CD4-positive, alpha-beta T cell treated with Interleukin-15 for 1 hour (primary cell): ENCODE data around the gene UVSSA.
"Not testable (repeated sequence)": the region's sequence is repeated elsewhere in the genome, so short reads cannot be mapped to it uniquely, and the experiment has no call there.

Experiments
- DNase-seq: peaks from one replicate; pipeline ENCODE4 v3.0.0-alpha.2; 2020

The UVSSA gene

DNA sequence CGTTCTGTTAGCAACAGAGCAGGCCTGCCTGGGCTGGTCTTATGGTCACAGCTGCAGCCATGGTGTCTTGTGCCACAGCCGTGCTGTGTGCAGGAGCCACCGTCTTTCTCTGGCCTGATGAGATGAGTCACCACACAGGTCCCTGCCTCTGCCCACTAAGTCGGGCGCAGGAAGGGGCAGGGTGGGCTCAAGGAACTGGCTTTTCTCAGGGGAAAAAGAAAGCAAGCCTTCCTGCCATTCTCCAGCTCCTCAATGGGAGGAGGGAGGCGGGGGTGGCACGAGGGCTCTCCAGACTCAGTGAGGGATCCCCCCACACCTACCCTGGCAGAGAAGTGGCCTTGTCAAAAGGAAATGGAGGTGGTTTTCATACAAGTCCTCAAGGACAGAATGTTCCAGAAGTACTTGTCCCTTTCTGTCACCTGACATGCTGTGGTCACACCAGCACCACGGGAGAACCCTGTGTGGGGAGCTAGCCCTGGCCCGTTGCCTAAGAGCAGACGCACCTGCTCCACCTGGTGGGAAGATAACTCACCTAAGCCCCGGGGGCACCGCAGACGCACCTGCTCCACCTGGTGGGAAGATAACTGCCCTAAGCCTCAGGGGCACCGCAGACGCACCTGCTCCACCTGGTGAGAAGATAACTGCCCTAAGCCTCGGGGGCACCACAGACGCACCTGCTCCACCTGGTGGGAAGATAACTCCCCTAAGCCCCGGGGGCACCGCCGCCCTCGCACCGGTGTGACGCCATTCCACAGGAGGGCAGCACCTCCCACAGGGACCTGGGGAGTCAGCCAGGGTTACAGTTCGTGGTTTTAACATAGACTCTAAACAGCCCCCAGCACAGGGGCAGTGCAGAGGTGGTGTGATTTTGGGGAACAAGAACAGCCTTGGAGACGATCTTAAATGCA is 18.5 kb downstream of the UVSSA start:
- no peak for DNase-seq

DNA sequence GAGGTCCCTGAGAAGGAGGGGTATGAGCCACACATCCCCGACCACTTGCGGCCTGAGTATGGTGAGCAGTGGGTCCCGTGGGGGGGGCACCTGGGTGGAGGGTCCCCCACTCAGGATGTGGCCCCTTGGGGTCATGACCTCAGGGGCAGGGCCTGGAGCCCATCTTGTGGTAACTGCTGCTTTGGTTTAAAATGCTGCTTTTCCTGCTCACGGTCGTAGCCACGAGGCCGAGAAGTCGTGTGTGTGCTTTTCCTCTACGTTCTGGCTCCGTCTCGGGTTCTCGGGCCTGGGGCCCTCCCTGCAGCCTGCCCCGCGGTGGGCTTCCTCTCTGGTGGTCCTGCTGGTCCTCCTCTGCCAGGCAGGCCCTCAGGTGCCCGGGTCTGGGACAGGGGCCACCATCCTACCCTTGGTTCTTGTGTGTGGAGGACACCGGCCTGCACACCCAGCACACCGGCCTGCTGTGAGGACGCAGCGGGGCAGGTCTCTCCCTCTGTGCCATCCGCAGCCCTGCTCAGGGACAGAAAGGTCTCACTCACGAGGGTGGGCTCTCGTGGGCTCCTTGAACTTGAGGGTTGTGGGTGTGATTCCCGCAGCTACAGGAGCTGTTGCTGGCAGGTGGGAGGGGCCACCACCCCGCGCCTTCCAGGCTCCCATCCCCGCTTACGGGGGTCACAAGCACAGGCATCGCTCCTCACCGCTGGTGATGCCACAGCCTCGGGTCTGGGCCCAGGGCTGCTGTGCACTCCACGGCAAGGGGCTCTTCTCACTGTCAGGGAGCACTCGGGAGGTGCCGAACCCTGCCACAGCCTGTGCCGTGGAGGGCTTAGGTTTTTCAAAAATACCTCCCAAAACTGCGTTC is 19.6 kb downstream of the UVSSA start:
- DNase-seq, result no peak

DNA sequence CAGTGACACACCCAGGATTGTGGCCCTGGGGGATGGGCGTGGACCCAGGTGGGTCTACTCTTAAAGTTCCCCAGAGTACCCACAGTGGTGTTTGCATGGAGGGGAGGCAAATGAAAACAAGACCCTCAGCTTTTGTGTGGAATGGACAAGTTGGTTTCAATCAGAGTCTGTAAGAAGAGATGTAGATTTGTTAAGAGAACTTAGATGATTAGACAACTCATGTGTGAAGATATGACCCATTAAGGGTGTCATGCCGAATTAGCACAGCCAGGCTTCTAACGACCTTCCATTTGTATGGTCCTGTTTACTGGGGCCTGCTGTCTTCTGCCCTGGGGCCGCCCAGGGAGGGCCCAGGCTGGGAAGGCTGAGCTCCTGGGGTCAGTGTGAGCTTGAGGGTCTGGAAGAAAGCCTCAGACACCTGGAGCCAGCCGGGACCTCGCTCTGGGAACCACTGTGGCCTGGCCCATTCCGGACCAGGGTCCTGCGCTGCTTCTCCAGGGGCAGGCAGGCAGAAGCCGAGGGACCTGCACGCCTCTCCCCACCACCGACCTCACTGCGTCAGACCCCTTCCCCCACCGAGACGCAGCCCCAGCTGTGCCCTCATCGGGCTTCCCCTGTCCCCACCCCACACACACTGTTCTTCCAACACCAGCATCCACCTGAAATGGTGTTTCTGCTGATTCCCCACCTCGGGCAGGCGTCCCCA is 20.4 kb downstream of the UVSSA start:
- DNase-seq, result no peak

DNA sequence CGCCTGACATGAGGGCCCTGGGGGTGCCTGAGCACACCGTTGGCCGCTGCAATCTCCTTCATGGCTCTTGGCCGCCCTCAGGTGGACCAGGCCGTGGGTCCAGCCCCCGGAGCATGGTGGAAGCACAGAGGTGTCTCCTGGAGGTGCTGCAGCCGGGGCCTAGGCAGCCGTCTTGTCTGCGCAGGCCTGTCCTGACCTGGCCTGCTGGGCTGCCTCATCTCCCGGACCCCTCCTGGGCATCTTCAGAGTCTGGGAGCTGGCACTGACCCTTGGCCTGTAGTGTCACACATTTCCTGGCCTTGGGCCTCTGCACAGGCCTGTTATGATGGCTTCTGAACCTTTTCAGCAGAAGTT is 20.9 kb downstream of the UVSSA start:
- DNase-seq, result no peak

DNA sequence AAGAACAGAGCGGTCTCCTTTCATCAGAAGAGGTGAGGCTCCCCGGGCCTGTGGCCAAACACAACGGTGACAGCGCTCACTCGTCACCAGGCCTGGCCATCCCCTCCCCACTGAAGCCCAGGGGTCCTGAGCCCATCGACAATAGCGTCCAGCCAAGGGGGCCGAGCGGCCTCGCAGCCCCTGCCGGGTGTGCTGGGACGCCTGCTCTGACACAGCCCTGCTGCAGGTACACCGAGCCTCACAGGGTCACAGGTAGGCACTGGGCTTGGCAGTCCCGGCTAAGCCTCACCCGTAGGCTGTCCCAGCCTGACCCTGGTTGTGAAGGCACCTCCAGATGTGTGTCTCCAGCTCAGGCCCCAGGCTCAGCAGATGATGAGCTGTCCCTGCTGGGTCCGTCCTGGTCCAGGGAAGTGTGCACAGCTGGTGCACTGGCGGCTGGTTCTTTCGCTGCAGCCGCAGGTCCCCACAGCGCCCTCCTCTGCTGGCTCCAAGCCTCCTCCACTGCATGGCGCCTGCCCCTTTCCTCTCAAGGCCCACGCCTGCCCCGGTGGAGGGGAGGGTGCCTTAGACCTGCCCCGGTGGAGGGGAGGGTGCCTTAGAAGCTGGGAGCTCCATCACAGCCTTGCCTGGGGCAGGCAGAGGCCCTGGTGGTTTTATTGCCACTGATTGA is 21.5 kb downstream of the UVSSA start:
- DNase-seq, result no peak

DNA sequence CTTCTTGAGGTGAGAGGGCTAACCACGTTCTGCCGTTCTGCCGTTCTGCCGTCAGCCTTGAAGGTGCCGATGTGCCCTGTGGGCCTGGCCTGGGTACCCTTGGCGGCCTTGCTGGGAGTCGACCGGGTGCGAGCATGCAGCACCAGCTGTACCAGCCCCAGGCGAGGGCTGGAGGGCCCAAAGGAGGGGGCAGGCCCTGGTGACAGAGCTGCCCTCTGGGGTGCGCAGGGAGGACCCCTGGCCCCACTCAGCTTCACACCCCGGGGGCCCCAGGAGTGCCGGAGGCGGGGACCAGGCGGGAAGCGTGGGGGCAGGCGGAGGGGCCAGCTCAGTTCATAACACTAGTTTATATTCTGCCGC is 22.1 kb downstream of the UVSSA start:
- no peak for DNase-seq

DNA sequence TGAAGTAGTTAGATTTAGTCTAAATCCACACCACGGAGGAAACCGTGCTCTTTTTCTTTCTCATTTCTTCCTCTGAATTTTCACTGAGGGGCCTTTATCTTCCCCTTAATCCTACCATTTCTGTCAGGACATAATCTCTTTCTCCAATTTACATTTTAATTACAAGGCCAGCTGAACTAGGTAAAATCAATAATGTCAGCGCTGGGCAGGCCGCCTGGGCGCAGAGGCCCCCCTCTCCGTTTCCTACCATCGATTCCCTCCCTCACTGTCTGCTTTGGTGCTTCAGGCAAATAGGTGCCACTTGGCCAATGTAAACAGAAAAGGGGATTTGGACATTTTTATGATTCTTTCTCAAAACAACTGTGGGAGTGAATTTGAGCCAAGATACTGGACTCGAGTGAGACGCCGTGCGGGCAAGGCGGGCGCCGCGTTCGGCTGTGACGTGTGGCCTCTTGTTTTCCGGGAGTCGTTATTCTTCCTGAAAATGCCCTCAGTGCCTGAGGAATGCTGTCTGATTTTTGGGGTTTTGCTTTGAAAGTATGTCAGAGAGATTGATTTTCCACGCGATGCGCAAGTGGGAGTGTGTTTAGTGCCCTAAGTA is 22.6 kb downstream of the UVSSA start:
- DNase-seq, result no peak

DNA sequence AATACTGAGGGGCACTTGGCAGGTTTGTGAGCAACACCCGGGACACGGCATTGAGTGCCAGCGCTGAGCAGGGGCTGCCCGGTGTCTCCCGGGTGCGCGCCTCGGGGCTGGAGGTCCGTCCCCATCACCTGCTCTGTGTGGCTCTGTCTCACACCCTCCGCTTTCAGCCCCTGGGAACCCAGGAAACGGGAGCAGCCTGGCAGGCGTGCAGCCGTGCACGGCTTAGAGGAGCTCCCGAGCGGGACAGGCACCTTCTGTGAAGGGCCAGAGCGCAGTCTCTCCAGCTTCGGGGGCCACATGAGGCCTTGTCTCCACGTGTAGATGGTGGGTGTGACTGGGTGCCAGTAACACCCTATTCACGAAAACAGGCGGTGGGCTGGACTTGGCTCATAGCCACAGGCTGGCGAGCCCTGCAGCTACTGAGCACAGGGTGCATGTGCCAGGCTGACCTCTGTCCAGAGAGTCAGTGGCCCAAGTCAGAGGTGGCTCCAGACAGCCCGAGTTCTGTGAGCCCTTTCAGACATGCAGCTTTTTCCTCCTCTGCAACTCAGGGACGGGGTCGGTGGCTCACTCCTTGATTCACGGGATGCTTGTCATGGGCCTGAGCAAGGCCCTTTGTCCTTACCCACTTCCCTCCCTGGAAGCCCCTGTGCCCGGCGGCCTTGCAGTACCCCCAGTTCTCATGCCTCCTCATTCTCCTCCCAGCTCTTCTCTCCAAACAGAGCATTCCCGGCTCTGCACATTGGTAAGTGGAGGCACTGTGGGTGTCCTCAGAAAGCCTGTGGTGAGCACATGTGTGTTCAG is 23.5 kb downstream of the UVSSA start:
- no peak for DNase-seq

DNA sequence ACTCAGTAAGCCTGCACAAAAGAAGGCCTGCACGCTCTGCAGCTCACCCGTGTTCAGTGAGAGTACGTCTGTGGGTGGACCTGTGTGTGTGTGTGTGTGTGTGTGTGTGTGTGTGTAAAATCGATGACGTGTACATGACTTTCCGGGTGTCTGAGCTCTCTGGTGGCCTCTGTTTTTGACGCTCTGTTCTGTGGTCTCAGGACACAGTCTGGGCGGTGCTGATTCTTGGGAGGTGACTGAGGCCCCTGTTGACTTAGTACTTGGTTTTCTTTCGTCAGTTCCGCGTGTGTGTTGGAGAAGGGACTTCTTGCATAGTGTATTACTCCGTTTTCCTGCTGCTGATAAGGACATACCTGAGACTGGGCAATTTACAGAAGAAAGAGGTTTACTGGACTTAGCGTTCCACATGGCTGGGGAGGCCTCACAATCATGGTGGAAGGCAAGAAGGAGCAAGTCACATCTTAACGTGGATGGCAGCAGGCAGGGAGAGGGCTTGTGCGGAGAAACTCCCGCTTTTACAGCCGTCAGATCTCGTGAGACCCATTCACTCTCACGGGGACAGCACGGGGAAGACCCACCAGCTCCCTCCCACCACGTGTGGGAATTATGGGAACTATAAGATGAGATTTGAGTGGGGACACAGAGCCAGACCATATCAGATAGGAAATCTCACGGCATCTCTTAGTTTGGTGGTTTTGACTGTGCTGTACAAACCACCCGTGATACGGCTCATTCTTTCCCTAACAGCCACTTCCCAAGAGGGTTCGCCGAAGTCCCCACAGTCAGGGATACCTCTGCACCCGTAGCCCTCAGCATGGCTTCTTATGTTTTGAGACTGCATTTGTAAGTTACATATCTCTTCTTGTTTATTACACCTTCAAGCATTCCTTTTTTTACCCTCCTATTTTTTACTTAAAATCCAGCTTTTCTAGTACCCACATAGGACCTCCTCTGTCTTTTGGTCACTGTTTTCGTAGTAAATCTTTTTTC is 24.5 kb downstream of the UVSSA start:
- no peak for DNase-seq

DNA sequence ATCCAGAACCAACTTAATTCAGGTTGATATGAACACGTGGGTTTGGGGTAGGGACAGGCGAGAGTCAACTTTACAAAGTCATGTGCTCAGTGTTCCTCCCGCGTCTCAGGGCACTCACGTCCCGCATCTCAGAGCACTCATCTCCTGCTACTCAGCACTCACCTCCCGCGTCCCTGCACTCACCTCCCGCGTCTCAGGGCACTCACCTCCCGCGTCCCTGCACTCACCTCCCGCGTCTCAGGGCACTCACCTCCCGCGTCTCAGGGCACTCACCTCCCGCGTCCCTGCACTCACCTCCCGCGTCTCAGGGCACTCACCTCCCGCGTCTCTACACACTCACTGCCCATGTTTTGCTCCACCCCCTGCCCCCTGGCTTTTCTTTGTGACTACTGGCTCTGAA is 25.6 kb downstream of the UVSSA start:
- DNase-seq, result not testable (repeated sequence)

DNA sequence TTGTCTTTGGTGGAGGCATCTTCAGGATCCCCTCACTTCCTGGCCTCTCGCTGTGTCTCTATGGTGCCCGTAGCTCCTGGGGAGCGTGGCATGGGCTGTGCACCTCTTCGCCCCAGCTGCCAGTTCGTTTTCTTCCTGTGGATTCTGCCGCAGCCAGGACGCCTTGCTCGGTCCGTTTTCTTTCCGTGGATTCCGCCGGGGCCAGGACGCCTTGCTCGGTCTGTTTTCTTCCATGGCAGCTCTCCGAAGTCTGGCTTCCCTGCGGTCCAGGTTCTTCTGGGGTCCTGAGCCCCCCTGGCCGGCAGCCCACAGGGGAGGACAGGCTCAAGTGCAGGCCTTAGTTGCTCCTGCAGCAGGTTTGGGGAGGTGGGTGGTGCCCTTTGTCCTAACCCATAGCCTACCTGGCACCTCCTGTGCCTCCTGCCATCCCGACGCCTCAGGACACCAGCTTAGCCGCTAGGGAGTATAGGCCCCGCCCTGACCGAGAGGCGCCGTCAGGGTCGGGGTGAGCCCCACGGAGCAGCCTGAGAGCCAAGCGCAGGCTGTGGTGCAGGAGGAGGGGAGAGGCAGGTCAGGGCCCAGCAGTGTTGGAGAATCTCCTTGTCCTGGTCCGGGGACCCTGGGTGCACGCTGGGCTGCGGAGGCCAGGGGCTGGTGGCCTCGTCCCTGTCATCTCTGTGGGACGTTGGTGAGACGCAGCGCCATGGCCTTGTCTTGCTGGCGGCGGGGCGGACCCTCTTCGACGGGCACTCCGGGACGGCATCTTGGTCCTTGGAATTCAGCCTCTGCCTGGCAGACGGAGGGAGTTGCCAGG is 27.1 kb downstream of the UVSSA start:
- no peak for DNase-seq

DNA sequence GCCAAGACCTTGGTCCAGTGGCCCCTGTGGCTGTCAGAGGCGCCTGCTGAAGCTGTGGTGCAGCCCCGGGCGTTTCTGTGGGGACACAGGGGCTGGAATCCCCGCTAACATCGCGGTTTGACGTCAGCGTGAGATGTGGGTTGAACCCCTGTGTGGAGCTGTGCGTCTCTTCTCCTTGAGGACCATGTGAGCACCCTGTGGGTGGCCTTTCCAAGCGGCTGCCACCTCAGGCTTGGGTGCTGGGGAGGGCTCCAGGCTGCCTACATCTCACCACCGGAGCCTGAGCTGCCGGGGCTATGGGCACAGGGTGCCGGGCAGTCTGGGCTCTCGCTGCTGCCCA is 27.7 kb downstream of the UVSSA start:
- no peak for DNase-seq

DNA sequence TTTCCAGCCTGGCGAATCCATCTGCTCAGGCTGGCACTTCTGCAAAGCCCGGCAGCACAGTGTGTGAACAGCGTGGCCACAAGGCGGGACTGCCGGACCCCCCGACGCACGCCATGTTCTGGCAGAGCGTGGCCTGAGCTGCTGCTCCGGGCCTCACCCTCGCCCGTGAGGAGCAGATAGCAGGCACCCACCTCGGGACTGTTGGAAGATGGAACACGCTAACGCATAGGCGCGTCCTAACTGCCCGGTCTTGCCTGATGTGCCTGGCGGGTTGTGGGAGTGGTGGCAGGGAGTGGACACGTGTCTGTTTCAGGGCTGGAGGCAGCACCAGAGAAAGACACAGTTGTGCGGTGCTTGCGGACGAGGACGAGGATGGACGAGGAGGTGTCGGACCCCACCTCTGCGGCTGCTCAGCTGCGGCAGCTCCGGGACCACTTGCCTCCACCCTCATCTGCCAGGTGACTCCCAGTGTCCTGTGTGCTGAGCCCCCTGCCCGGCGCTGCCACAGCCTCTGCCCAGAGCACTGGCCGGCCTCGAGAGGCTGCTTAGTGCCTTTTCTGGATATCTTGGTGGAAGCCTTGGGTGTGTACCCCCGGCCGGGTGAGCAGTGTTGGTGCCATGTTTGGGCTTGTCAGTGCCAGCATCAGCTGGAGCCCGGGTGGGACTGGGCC is 28.2 kb downstream of the UVSSA start:
- no peak for DNase-seq

DNA sequence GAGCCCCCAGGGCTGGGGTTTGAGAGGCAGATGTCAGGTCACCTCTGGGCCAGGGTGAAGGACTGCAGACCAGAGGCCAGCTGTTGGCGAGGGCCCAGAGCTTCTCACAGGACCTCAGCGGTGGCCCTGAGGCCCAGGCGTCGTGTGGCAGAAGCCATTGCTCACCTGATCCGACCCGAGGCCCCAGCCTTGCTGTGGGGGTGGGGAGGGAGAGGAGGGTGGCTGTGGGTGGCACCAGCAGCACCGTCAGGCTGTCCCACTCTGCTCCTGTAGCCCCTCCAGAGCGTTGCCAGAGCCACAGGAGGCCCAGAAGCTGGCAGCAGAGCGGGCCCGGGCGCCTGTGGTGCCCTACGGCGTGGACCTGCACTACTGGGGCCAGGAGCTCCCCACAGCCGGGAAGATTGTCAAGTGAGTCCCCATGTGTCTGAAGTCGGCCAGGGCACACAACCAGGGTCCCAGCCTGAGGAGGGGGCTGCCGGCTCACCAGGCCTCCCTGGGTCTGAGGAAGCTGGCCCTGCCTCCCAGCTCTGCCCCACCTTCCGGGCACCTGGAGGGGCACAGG is 28.8 kb downstream of the UVSSA start:
- no peak for DNase-seq

DNA sequence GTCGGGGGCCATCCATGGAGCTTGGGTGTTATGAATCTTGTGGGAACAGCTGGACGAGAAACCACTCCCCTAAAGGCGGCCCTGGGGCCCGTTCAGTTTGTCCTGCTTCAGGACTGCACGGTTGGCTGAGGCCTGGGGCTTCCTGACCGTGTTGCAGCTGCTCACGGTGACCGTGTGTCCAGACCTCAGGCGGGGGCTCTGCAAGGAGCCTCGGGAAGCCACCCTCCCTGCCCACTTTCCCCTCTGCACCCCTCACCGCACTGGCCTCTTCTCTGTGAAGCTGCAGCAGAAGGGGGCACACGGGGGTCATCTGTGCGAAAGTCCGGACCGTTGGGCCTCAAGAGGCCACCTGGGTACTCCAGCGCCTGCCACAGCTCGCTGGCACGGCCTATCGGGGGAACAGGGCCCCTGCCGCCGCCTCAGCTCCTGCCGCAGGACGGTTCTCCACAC is 29.4 kb downstream of the UVSSA start:
- no peak for DNase-seq

DNA sequence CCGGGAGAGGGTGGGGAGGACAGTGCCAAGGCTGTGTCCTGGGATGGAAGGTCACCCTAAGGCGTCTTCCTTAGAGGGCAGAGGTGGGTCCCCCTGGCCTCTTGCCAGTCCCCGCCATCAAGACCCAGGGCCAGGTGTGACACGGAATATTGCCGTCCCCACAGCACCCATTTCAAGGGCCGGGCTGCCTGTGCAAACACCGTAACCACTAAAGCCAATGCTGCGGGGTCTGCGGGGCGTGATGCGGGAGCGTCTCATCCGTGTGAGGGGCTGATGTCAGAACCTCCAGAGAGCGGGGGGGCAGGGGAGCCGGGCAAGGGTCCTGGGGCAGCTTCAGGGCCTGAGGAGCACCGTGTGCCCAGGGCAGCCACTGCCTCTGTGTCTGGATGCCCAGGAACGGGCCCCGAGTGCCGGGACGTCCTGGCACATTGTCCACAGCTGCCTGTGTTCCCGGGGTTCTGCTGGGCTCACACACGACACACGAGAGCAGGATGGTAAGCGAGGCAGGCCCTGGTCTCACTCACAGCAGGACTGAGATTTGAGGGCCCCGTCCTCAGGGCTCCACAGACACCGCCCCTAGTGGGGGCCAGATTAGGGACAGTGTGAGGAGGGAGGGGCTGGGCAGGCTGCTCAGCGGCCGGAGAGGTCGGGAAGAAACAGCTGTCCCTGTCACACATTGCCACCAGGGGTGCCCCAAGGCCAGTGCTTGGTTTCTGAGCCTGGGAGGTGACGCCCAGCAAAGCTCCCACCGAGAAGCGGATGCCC is 30.0 kb downstream of the UVSSA start:
- DNase-seq, result peak; percentile 12

DNA sequence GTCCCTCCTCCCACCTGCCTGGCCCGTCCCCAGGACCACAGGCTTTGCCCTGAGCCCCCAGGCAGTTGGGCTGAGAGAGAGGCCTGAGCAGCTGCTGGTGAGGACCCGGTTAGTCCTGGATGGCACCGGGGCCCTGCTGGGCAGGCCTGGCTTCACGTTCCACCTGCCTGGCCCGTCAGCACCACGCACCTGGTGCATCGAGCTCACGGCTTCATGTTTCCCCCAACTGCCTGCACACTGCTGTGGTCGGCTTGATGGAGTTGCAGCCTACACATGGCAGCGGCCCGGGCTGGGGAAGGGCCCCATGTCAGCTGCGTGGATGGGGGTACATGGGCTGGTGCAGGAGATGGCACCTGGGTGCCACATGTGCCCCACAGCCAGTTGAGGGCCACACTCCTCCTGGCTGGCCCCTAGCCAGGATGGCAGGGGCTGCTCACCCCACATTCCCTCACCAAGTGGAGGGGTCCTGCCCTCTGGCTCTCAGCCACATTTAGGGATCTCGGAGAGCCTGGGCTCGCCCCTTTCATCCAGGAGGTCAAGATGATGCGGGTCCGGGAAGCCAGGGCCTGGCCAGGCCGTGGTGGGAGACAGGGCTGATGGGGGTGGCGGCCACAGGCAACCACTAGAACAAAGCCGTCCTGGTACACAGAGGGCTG is 30.7 kb downstream of the UVSSA start:
- DNase-seq, result peak; percentile 7
